Measurements from ENCODE around the gene FKBP2. TPM values are rescaled to one million over a fixed set of nuclear protein-coding genes. Genes with fewer than 3 reads are reported as not detected.
A peak's percentile ranks its signal among the peaks of the same experiment; 100 is the strongest.

FKBP2 gene
- total and polyA plus RNA-seq, 2 of the 4 experiments (the other 2 are of a cell fraction) = 36.2 to 76.4 TPM

DNA sequence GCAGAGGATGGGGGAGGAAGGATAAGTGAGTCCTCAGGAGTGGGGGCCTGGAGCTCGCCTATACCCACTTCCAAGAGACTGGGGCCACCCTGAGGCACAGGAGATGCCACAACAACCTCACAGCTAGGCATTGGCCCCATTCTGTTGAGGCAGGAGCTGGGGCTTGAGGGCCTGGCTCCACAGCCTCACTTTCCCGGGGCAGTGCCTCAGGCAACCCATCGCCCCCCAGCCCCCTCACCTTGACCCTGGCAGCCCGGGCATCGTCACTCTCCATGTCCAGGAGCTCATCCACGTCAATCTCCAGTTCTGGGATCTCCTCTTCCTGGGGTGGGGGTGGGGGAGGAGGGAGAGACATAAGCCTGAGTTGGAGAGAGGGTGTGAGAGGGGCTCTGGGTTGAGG is 4.1 kb downstream of the FKBP2 start:
- Histone ChIP-seq H3K14ac (replicated peaks; ENCODE audit: low read depth, low read length) (peak overlapping the region; percentile 68), H3K36me3 (ENCODE audit: control insufficient read depth, insufficient read depth, low read length) (peaks cover 12% of the 10 kb centered on the region), H3K4me3 (ENCODE audit: insufficient read depth, low read depth, low read length) (peak overlapping the region; percentile 95), H4K5ac (ENCODE audit: low read depth, low read length) (no peak overlapping the region), H3K56ac (ENCODE audit: extremely low read depth, insufficient read depth, low read length) (peak overlapping the region; percentile 44; the same call in 1 of the 2 replicates), H3K9me3 (ENCODE audit: control insufficient read depth, insufficient read depth, low read length) (no peaks in the 10 kb centered on the region), H2AFZ (replicated peaks; ENCODE audit: low read length, poor library complexity) (no peak overlapping the region), H3K23ac (ENCODE audit: low read depth, low read length) (peak overlapping the region; percentile 76; the same call in 1 of the 2 replicates), H3K4ac (ENCODE audit: low read depth, low read length) (peak overlapping the region; percentile 77), H4K8ac (ENCODE audit: low read depth in 2 of 2, low read length in 2 of 2) (peak overlapping the region; percentile 65 to 79; a peak in 3 of 4 replicates), H2BK15ac (ENCODE audit: low read depth, low read length) (0 out of 3 replicates have a peak overlapping the region, but pooled peaks have one; percentile 25), H3K4me1 (ENCODE audit: control insufficient read depth, insufficient read depth, low read length) (peaks cover 12% of the 10 kb centered on the region), H3K9ac (ENCODE audit: low read depth, low read length) (peak overlapping the region; percentile 77), H2BK5ac (ENCODE audit: low read depth, low read length, poor library complexity, severe bottlenecking) (peak overlapping the region; percentile 98), H3K79me1 (ENCODE audit: low read depth in 1 of 2, low read length in 2 of 2) (peaks cover 14 to 35% of the 10 kb centered on the region in 2 experiments; a peak in 3 of 4 replicates), H3K18ac (ENCODE audit: low read depth, low read length) (no peak overlapping the region), H2AK5ac (ENCODE audit: low read depth, low read length) (peak overlapping the region; percentile 100), H3K27me3 (ENCODE audit: control insufficient read depth, insufficient read depth, low read length) (no peaks in the 10 kb centered on the region), H4K91ac (ENCODE audit: insufficient read depth, low read depth, low read length) (peak overlapping the region; percentile 98), H2BK120ac (ENCODE audit: low read depth, low read length) (0 out of 2 replicates have a peak overlapping the region, but pooled peaks have one; percentile 73), H3K9me1 (ENCODE audit: insufficient read depth, low read length) (peaks cover 11% of the 10 kb centered on the region), H4K20me1 (ENCODE audit: insufficient read depth, low read length) (peaks cover 26% of the 10 kb centered on the region), H2AK9ac (replicated peaks; ENCODE audit: low read depth, low read length, poor library complexity) (peak overlapping the region; percentile 100), H2BK20ac (ENCODE audit: low read depth, low read length) (no peak overlapping the region), H3K4me2 (ENCODE audit: low read depth, low read length) (peak overlapping the region; percentile 96), H3K27ac (ENCODE audit: insufficient read depth, low read length) (peak overlapping the region; percentile 98)
- no peak for TF ChIP-seq BHLHE40 (IDR thresholded peaks at IDR 0.05; ENCODE audit: low read depth, low read length)
- TF ChIP-seq CHD1 (IDR thresholded peaks at IDR 0.05; ENCODE audit: low read depth, low read length) = no peak
- TF ChIP-seq FOS (IDR thresholded peaks at IDR 0.05; ENCODE audit: low read depth, low read length) = no peak
- TF ChIP-seq SMC3 (IDR thresholded peaks at IDR 0.05; ENCODE audit: low read depth, low read length) = no peak
- TF ChIP-seq, protein P1, sequence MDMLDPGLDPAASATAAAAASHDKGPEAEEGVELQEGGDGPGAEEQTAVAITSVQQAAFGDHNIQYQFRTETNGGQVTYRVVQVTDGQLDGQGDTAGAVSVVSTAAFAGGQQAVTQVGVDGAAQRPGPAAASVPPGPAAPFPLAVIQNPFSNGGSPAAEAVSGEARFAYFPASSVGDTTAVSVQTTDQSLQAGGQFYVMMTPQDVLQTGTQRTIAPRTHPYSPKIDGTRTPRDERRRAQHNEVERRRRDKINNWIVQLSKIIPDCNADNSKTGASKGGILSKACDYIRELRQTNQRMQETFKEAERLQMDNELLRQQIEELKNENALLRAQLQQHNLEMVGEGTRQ (IDR thresholded peaks at IDR 0.05; ENCODE audit: low read depth, low read length) = no peak
- TF ChIP-seq MAZ (IDR thresholded peaks at IDR 0.05; ENCODE audit: borderline replicate concordance, low read depth, low read length) = no peak
- no peak for TF ChIP-seq RCOR1 (IDR thresholded peaks at IDR 0.05; ENCODE audit: insufficient replicate concordance, low read length)
- TF ChIP-seq NFE2L2 (IDR thresholded peaks at IDR 0.05; ENCODE audit: low read depth, low read length) = no peak
- TF ChIP-seq, protein P2, sequence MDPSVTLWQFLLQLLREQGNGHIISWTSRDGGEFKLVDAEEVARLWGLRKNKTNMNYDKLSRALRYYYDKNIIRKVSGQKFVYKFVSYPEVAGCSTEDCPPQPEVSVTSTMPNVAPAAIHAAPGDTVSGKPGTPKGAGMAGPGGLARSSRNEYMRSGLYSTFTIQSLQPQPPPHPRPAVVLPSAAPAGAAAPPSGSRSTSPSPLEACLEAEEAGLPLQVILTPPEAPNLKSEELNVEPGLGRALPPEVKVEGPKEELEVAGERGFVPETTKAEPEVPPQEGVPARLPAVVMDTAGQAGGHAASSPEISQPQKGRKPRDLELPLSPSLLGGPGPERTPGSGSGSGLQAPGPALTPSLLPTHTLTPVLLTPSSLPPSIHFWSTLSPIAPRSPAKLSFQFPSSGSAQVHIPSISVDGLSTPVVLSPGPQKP (IDR thresholded peaks at IDR 0.05; ENCODE audit: borderline replicate concordance, low read depth, low read length) = no peak
- no peak for TF ChIP-seq MXI1 (IDR thresholded peaks at IDR 0.05; ENCODE audit: borderline replicate concordance, low read depth, low read length)
- TF ChIP-seq MAFK (IDR thresholded peaks at IDR 0.05; ENCODE audit: low read depth, low read length) = no peak
- TF ChIP-seq RFX5 (IDR thresholded peaks at IDR 0.05; ENCODE audit: low read depth, low read length) = no peak
- TF ChIP-seq POLR2A (IDR thresholded peaks at IDR 0.05; ENCODE audit: low read depth, low read length) = no peak
- TF ChIP-seq, protein P3, sequence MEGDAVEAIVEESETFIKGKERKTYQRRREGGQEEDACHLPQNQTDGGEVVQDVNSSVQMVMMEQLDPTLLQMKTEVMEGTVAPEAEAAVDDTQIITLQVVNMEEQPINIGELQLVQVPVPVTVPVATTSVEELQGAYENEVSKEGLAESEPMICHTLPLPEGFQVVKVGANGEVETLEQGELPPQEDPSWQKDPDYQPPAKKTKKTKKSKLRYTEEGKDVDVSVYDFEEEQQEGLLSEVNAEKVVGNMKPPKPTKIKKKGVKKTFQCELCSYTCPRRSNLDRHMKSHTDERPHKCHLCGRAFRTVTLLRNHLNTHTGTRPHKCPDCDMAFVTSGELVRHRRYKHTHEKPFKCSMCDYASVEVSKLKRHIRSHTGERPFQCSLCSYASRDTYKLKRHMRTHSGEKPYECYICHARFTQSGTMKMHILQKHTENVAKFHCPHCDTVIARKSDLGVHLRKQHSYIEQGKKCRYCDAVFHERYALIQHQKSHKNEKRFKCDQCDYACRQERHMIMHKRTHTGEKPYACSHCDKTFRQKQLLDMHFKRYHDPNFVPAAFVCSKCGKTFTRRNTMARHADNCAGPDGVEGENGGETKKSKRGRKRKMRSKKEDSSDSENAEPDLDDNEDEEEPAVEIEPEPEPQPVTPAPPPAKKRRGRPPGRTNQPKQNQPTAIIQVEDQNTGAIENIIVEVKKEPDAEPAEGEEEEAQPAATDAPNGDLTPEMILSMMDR (conservative IDR thresholded peaks at IDR 0.05; ENCODE audit: low read depth, low read length) = no peak
- TF ChIP-seq RAD21 (IDR thresholded peaks at IDR 0.05; ENCODE audit: low read length) = no peak
- TF ChIP-seq CEBPB (IDR thresholded peaks at IDR 0.05; ENCODE audit: low read depth, low read length) = no peak
- WGBS, 2 experiments (ENCODE audit: extremely low coverage in 2 of 2, insufficient read length in 1 of 2) = 80% methylated on average over 1 of the region's 6 CpGs; no CpG with 5 or more reads in 1 of the 2 experiments
- in situ Hi-C loops (cut with MboI; ENCODE audit: low sequenced_read_pairs) (no loop called here), intact Hi-C loops (cut with micrococcal nuclease) (no loop called here), dilution Hi-C loops (cut with HindIII; ENCODE audit: low sequenced_read_pairs, unreplicated experiment) (no loop called here)
- CTCF ChIA-PET = no interaction called here
- ATAC-seq (ENCODE audit: low read depth) = no peak
- BruUV-seq (replicated peaks) = no TSS peak
- POLR2A ChIA-PET (ENCODE audit: unreplicated experiment) = no interaction called here
- no peak for DNase-seq
